GM21723 (cell line): ENCODE data around the gene KCNQ1.

Experiments
- ATAC-seq: cut with Tn5 transposase; IDR thresholded peaks from one replicate; pipeline ENCODE4 v1.9.1; 2021; ENCODE audit warnings: mild to moderate bottlenecking, moderate library complexity; ENCODE audit not compliant: unreplicated experiment

KCNQ1 gene

DNA sequence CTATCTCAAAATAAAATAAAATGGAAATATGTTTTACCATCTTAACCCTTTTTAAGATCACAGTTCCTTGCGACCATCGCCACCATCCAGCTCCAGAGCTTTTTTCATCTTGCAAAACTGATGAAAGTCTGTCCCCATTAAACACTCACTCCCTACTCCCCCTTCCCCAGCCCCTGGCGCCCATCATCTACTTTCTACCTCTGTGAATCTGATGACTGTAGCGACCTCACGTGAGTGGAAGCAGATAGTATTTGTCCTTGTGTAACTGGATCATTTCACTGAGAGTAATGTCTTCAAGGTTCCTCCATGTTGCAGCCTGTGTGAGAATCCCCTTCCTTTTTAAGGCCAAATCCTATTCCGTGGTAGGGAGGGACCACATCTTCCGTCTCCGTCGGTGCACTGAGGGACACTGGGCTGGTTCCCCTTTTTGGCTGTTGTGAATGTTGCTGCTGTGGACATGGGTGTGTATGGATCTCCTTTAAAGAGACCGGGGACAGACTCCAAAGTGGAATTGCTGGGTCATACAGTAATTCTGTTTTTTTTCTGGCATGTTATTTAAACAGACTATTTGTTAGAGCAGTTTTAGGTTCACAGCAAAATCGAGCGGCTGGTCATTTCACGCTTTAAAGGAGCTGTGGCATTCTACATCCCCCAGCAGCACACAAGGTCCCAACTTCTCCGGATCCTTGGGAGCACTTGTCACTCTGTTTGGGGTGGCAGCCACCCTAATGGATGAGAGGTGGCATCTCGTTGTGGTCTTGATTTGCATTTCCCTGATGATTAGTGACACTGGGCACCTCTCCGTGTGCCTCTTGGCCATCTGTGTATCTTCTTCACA lies 120.0 kb downstream of the KCNQ1 start:
- ATAC-seq = no peak

DNA sequence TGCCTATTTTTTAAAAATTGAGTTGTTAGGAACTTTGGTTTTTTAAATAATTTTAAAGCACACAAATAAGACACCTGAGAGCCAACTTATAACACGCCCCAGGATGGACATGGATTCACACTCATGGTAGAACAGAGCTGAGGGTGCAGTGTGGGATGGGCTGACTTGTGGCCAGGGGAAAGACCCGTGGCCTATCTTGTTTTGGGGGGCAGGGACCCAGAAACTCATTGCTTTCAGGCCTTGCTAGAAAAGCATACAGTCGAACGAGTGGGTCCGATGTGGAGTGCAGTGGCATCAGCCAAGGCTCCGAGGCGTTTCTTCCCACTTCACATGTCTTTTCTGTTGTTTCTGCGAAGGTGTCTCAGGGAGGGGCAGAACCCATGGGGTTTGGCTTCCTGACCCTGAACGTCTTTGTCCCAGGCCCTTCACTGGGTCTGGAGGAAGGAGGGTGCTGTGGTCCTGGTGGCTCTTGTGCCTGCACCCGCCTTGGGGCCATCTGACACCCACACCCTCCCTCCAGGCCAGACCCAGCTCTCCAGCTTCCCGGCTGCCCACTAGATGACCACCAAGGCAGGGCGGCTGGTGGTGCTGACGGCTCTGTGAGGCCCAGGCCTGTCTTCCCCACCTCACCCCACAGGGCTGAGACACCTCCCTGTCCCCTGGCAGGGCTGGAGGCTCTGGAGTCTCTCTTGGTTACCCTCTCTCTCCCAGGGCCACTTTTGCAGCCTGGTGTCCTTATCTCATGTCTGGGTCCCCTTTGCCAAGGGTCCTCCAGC lies 120.8 kb downstream of the KCNQ1 start:
- ATAC-seq = no peak

DNA sequence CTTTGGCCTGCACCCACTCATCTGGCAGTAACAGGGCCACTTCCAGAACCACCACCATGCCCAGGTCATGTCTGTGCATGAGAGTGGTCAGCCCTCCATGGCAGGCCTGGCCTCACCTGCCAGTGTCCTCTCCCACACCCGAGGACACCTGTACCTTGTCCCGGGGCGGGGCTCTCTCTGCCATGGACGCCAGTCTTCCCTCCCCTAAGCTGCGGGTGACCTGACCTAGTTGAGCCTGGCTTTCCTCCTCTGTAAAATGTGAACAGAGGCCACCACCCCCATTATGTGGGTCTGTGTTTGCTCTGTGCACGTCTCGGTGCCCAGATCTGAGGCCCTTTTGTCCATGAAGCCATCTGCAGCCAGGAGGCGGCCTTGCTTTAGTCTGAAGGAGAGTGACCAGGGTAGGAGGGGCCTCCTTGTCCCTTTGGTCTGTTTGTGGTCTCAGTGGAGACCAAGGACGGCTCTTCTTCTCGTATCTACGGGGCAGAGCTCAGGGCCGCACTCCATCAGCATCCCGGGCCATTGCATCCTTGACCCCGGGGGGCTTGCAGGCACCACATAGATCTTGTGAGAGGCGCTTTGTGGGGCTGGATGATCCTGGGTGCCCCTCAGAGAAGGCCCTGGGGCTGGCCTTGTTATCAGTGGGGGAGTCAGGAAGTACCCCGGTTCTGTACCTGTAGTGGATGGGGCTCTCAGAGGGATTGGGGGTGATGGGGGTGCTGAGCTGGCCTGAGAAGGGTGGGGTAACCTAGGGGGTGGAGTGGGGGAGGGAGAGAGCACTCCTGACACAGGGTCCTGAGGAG lies 121.6 kb downstream of the KCNQ1 start:
- ATAC-seq = no peak

DNA sequence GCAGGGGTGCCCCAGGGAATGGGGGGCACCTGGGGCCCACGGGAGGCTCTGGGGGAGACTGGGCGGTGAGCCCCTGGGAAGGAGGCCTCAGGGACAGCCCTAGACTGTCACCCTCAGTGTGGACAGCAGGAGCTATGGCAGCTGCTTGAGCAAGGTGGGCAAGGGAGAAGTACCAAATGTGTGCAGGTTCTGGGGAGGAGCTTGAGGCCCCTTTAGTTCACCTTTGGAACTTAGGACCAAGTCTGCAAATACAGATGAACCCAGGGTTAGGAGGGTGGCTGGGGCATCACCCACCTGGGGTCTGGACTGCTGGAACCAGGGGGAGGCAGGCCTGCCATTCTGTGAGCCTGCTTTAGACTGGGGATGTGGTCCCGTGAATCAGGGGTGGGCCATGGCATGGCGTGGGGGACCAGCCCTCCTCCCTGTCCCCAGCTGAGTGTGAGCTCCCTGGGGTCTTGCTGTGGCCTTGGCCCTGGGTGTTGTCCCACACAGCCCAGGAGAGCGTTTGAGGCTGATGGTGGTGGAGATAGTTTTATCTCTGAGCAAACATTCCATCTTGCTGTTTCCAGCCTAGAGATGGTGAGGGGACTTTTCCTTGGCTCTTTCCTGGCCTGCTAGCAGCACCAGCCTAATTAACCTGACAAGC lies 122.3 kb downstream of the KCNQ1 start:
- ATAC-seq = no peak

DNA sequence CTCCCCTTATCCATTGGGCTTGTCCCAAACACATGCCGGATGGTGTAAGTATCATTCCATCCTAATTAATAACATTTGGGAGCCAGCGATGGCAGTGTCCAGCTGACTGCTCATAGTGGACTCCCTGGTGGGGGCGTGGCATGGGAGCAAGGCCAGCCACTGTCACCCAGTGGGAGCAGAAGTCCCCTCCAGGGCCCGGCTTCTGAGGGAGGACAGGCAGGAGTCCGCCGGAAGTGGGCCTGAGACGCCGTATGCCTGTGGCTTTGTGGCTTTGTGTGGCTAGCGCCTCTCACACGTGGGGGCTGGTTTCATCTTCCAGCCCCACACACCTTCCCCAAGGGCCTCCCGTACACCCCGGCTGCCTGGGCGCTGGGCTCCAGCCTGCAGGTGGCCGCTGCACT lies 124.5 kb downstream of the KCNQ1 start:
- ATAC-seq = no peak

- ATAC-seq = no peak
These were observed 125.0 kb downstream of the KCNQ1 start for GRCh38 chr11:2569731-2570210.

DNA sequence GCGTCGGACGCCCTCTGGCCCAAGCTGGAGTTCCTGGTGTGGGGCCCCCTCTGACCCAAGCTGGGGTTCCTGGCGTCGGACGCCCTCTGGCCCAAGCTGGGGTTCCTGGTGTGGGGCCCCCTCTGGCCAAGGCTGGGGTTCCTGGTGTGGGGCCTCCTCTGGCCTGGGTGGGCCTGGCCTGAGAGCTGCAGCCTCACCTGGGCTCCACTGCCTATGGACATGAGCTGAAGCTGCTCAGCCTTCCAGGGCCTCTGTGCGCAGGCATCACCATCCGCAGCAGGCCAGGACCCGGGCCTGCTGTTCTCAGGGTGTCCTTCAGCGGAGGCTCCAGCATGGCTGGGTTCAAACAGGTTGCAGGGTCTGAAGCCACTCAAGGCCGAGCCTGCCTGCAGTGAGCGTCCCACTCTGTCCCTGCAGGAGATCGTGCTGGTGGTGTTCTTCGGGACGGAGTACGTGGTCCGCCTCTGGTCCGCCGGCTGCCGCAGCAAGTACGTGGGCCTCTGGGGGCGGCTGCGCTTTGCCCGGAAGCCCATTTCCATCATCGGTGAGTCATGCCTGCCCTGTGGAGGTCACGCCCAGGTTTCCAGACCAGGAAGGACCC lies 125.5 kb downstream of the KCNQ1 start:
- no peak for ATAC-seq

GRCh38 chr11:2570841-2571597 lies 126.2 kb downstream of the KCNQ1 start:
- ATAC-seq = no peak

- no peak for ATAC-seq
These were observed 126.9 kb downstream of the KCNQ1 start for GRCh38 chr11:2571598-2572281.

DNA sequence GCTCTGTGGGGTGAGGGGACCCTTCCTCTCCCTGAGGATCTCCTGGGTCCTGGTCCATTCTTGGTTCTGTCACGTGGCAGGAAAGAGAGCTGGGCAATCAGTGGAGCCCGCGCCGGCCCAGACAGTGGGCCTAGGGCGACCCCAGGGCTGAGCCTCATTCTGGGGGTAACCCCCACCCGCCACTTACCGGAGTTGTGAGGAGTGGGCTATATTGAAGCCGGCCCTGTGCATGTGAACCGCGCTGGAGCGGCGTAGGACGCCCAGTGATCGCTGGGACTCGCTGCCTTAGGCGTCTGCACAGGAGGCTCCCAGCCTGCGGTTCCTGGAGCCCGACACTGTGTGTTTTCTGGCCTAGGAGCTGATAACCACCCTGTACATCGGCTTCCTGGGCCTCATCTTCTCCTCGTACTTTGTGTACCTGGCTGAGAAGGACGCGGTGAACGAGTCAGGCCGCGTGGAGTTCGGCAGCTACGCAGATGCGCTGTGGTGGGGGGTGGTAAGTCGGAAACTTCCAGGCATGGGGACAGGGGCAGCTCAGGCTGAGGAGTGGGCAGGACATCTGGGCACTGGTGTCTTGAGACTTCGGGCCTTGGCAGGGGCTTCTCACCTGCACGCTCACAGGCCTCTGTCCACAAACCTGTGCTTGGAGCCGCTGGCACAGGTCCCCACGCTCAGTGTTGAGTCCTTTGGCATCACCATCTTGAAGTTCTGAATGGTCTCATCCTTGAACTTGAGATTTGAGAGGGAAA lies 127.9 kb downstream of the KCNQ1 start:
- no peak for ATAC-seq

DNA sequence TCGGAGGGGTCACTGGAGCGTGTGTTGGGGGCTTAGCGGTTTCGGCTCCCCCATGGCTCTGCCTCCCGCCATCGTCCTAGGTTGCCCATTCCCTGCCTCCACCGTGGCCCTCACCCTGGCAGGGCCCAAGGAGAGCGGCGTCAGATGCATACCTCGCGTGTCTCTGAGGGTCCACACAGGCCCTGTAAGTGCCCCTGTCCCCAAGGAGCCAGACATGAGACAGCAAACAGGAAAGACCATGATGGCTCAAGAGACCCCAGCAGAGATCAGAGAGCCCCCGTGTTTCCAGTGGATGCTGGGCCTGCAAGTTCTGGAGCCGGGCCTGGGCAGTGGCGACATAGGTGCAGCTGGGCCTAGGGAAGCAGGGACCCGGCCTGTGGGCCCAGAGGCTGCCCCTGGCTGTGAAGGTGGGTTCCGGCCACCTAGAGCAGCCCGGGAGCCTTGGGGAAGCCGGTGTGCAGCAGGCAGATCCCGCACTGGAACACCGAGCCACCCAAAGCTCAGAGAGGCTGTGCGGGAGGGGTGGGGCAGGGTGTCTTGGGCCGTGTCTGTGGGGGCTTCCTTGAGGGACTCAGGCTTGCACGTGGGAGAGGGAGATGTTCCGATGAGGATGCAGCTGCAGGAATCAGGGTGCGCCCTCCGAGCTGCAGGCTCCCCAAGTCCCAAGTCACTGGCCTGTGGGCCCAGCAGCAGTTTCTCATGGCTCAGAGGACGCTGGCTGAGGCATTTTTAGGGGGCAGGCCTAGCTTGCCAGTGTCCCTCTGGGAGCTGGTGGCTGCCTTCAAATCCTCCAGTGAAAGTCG lies 128.6 kb downstream of the KCNQ1 start:
- no peak for ATAC-seq

DNA sequence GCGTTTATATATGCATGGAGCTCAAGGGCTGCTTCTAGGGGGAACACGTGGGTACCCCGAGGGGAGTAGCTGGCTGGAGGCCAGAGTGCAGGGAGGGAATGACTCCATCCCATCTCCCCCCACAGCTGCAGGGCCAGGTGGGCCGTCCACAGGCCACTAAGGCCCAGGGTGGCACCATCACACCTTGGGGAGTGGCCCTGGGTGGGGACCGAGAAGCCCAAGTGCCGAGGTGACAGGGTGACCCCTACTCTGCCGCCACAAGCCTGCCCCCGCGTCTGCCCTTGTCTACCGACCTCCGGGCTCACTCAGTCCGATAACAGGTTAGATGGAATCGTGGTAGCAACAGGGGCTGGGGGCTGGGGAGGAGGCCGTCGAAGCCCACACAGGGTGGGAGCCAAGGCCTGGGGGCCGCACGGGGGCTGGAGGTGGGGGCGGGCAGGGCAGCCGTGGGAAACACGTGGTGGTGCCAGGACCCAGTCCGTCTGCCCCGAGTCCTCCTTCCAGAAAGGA lies 129.3 kb downstream of the KCNQ1 start:
- ATAC-seq = no peak

GRCh38 chr11:2574553-2575535 lies 130.0 kb downstream of the KCNQ1 start:
- no peak for ATAC-seq

DNA sequence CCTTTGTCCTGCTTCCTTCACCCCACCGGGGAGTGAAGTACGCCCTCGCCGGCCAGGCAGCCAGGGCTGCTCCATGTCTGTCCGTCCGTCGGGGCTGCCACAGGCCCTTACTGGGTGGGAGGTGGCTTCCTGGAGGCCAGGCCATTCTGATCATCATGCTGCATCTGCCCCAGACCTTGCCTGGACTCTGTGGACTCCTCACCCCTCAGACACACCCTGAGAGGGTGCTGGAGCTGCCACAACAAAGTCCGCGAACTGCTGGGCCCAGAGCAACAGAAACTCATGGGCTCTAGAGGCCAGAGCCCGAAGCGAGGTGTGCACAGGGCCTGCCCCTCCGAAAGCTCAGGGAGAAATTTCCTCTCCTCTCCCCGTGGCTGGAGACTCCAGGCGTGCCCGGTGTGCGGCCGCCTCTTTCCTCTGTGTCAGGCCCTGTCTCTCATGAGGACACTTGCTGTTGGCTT lies 130.8 kb downstream of the KCNQ1 start:
- ATAC-seq = no peak

- no peak for ATAC-seq
These were observed 131.3 kb downstream of the KCNQ1 start for GRCh38 chr11:2576111-2576510.

- no peak for ATAC-seq
These were observed 131.7 kb downstream of the KCNQ1 start for GRCh38 chr11:2576549-2576948.
